Kidney (tissue), 14 donors: ENCODE measurements around the gene RPL21. TPM values are rescaled to one million over a fixed set of nuclear protein-coding genes. Genes with fewer than 3 reads are reported as not detected.
"Not testable (repeated sequence)": the region's sequence is repeated elsewhere in the genome, so short reads cannot be mapped to it uniquely, and the experiment has no call there.

ENCODE experiments used
- DNase-seq, 5 donors: peaks; one replicate each; pipeline ENCODE4 v3.0.0-alpha.2; 2013 to 2020
- FAIRE-seq: peaks from 2 replicates; lab custom pipeline; 2012; peaks lifted over from hg19 to GRCh38; lab: Jason Lieb, UNC
- H3K27ac ChIP-seq, 2 donors: one replicate each; pipeline ENCODE4 v1.7.0; 2013; ENCODE audit warnings: low read depth in 2 of 2, low read length in 2 of 2, inconsistent platforms in 1 of 2
- H3K27me3 ChIP-seq: one replicate; pipeline ENCODE4 v1.7.1; 2013; ENCODE audit warnings: low read length, inconsistent platforms; ENCODE audit not compliant: control insufficient read depth, insufficient read depth
- H3K36me3 ChIP-seq, 3 donors: one replicate each; pipeline versions ENCODE4 v1.7.0 to v1.7.1; 2013; ENCODE audit warnings: low read length in 3 of 3, control low read depth in 1 of 3, inconsistent platforms in 1 of 3; ENCODE audit not compliant: insufficient read depth in 3 of 3, control insufficient read depth in 2 of 3
- H3K4me1 ChIP-seq, 3 donors: one replicate each; pipeline versions ENCODE4 v1.7.0 to v1.7.1; 2013; ENCODE audit warnings: low read length in 3 of 3, inconsistent platforms in 1 of 3, low read depth in 1 of 3; ENCODE audit not compliant: control insufficient read depth in 2 of 3, insufficient read depth in 2 of 3
- H3K4me3 ChIP-seq, 3 donors: one replicate each; pipeline versions ENCODE4 v1.7.0 to v1.8.1; 2013; ENCODE audit warnings: low read length in 3 of 3, control low read depth in 1 of 3, inconsistent platforms in 1 of 3
- H3K9ac ChIP-seq, 3 donors: one replicate each; pipeline versions ENCODE4 v1.7.0 to v1.7.1; 2013; ENCODE audit warnings: low read length in 3 of 3, control low read depth in 1 of 3, inconsistent platforms in 1 of 3
- H3K9me3 ChIP-seq, 3 donors: one replicate each; pipeline versions ENCODE4 v1.7.0 to v1.7.1; 2013; ENCODE audit warnings: low read length in 3 of 3, control low read depth in 1 of 3, inconsistent platforms in 1 of 3; ENCODE audit not compliant: control insufficient read depth in 2 of 3, insufficient read depth in 1 of 3
- intact Hi-C: fragments of 100-400 bp; cut with DNase I; formaldehyde crosslinking; loops from one replicate; pipeline ENCODE4 v1.11.1; 2022
- polyA plus RNA-seq: library from polyadenylated mRNA; stranded (reverse); fragments of 350-450 nt; fragmentation: Illumina TruSeq; extraction: RNeasy Lipid Tissue Mini Kit (QIAGEN cat#74804); gene quantifications from one replicate; pipeline ENCODE4 v1.2.3, GENCODE V29; 2014; ENCODE audit warnings: low read depth, low replicate concordance; ENCODE audit not compliant: insufficient read depth
- total RNA-seq: library from RNA; stranded (reverse); fragmentation: NEBNext Ultra II Directional; extraction: Animal tissue kit (Norgen Biotek cat#: 25700); gene quantifications from one replicate; pipeline ENCODE4 v1.2.1, GENCODE V29; 2021
- TF ChIP-seq, protein P1 (sequence below): IDR thresholded peaks from 3 replicates; pipeline ENCODE4 v1.5.1; 2012; ENCODE audit warnings: mild to moderate bottlenecking, moderate library complexity, borderline replicate concordance; ENCODE audit not compliant: insufficient read depth; ENCODE audit errors: extremely low read depth
- donor health status: control.
- donor health status: control.
- donor health status: control.
- donor health status: control.
- donor health status: control.
- donor health status: DM: yes; HTN: yes; CAD: no.
- donor health status: Normal renal cell carcinoma (clear cell type).

RPL21 gene
- total and polyA plus RNA-seq, 2 donors from 2014 or later: 864 to 2,520 TPM

DNA sequence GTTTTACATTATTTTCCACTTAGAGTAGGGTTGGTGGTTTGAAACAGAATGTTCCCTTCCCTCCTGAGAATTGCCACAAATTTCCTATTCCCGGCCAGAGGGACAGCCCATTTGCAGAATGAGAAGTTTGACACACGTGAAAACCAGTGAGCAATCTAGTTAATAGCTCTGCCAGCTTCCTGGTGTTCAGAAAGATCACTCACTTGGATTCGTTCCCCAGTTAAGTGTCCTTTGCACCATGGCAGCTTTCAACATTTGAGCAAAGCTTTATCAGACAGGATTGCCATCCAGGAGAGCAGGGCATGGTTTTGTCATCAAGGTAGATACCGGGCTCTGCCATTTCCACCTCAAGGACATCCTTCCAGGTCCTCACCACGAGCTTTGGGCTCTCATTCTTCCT, 47.5 kb downstream of the RPL21 start:
- intact Hi-C loops: no loop called here
- no peak overlapping the region for H3K4me3 ChIP-seq

GRCh38 chr13:27300406-27300805, 49.0 kb downstream of the RPL21 start:
- intact Hi-C loops, H3K4me1 ChIP-seq, H3K9ac ChIP-seq, FAIRE-seq, H3K27ac ChIP-seq, H3K27me3 ChIP-seq, H3K9me3 ChIP-seq, H3K36me3 ChIP-seq, H3K4me3 ChIP-seq, DNase-seq: not testable (repeated sequence)

More for the DNA sequence above, 47.5 kb downstream of the RPL21 start:
- TF ChIP-seq, protein P1, sequence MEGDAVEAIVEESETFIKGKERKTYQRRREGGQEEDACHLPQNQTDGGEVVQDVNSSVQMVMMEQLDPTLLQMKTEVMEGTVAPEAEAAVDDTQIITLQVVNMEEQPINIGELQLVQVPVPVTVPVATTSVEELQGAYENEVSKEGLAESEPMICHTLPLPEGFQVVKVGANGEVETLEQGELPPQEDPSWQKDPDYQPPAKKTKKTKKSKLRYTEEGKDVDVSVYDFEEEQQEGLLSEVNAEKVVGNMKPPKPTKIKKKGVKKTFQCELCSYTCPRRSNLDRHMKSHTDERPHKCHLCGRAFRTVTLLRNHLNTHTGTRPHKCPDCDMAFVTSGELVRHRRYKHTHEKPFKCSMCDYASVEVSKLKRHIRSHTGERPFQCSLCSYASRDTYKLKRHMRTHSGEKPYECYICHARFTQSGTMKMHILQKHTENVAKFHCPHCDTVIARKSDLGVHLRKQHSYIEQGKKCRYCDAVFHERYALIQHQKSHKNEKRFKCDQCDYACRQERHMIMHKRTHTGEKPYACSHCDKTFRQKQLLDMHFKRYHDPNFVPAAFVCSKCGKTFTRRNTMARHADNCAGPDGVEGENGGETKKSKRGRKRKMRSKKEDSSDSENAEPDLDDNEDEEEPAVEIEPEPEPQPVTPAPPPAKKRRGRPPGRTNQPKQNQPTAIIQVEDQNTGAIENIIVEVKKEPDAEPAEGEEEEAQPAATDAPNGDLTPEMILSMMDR: no peak
- FAIRE-seq: no peak
- Histone ChIP-seq H3K9me3 (no peaks in the 10 kb centered on the region), H3K27ac (no peak overlapping the region), H3K27me3 (no peaks in the 10 kb centered on the region), H3K36me3 (no peaks in the 10 kb centered on the region), H3K4me1 (no peaks in the 10 kb centered on the region), H3K9ac (no peak overlapping the region)
- DNase-seq: no peak

- Histone ChIP-seq H3K36me3 (no peaks in the 10 kb centered on the region), H3K27ac (no peak overlapping the region), H3K27me3 (no peaks in the 10 kb centered on the region), H3K4me3 (no peak overlapping the region), H3K9ac (no peak overlapping the region), H3K9me3 (no peaks in the 10 kb centered on the region), H3K4me1 (no peaks in the 10 kb centered on the region)
- DNase-seq (no peak), FAIRE-seq (no peak)
- intact Hi-C loops: no loop called here
- TF ChIP-seq, protein P1: no peak
These were observed 49.7 kb downstream of the RPL21 start for GRCh38 chr13:27300941-27301586.

DNA sequence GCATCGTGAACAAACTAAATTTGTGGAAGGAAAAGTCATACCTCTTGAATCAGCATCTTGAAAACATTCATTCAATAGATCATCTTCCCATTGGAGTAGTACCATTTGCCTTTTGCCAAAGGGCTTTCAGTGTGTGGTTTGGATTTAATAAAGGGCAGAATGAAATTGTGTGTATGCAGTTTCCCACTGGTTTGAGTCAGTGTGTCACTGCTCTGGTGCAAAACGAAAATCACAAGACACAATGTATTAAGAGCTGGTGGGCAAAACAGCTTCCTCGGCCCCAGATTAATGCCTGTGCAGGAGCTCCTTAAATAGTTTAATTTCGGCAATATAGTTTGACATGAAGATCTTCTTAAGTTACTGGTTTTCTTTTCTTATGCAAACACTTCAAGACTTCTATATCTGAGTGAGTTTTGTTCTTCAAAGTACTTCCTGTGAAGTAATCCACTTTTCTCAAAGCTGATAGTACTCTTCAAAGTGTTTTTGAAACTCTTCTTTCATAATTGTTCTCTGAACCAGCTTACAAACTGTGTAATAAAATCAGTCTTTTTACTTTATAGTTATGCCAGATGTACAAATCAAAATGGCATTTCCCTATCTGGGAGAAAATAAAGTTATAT, 51.4 kb downstream of the RPL21 start:
- Histone ChIP-seq H3K27ac (no peak overlapping the region), H3K9me3 (no peaks in the 10 kb centered on the region), H3K4me1 (no peaks in the 10 kb centered on the region), H3K36me3 (no peaks in the 10 kb centered on the region), H3K4me3 (no peak overlapping the region), H3K9ac (no peak overlapping the region), H3K27me3 (no peaks in the 10 kb centered on the region)
- TF ChIP-seq, protein P1: no peak
- DNase-seq (no peak), FAIRE-seq (no peak)
- intact Hi-C loops: no loop called here
